GM18502 (cell line): ENCODE measurements around the gene FAM78A.
"Not testable (repeated sequence)": the region's sequence is repeated elsewhere in the genome, so short reads cannot be mapped to it uniquely, and the experiment has no call there.

ENCODE experiments used
- ATAC-seq: cut with Tn5 transposase; IDR thresholded peaks from one replicate; pipeline ENCODE4 v1.9.1; 2021; ENCODE audit warnings: mild to moderate bottlenecking; ENCODE audit not compliant: unreplicated experiment, poor library complexity

The FAM78A gene

DNA sequence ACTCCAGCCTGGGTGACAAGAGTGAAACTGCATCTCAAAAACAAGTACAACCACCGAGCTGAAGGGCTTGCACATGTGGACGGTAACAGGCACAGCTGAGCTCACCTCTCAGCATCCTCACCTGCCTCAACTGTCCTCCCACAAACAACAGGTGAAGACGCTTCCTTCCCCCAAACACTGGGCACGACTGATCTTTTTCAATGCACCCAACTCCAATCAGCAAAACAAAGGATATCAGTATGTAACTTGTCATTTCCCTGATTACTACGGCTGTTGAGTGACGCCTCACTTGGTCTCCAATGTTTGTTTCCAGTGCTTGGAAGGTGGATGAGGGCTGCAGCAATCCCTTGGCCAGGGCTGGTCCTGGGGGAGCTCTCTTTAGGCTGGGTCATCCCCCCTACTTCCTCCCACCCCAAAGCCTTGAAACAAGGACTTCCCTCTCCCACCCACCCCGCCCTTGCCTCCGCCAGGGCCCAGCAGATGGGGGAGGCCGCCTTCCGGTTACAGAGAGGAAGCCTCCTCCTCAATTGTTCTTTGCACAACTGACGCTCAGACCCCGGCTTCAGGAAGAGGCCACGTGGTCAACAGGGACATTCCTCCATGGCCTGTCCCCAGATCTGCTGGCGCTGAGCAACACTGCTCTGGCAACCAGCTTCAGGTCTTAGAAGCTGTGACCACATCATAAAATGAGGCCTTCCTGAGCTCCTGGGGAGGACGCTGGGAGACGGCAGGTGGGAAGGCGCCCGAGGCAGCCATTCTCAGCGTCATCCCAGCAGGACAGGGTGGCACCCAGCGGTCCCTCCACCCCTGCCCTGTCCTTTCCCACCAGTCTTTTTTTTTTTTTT lies 5.9 kb downstream of the FAM78A start:
- ATAC-seq: no peak

DNA sequence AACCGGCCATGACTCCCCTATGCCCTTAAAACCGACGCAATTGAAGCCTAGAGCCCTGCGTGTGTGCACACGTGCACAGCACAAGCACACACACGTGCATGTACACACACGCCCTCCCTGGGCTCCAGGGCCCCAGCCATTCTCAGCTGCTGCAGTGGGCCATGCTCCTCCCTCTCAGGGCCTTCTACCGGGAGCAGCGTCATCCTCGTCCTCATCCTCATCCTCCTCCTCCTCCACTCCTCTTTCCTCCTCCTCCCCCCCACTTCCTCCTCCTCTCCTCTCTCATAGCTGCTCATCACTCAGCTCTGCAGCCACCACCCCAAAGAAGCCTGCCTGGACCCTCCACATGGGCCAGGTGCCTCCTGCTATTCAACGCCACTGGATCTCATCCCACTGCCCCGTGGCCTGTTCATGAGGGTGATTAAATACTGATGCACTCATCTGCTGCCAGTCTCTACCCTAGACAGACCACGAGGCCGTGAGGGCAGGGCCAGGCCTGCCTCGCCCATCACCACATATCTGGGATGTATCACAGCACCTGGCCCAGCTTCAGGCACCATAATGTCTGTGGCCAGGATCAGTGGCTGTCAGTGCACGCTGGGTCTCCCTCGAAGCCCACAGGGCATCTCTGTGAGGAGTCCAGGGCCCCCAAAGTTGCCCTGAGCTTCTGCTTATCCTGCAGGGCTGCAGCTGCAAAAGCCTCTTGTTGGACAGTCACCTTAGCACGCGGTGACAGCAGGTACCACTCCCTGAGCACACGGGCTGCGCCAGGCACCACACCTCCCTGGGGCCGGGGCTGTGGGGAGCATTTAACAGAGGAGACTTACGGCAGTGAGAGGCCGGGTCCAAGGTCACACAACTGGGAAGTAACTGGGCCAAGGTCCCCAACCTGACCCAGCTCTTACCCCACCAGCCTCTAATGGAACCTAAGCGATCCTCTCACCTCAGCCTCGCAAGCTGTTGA lies 9.8 kb downstream of the FAM78A start:
- ATAC-seq: no peak

DNA sequence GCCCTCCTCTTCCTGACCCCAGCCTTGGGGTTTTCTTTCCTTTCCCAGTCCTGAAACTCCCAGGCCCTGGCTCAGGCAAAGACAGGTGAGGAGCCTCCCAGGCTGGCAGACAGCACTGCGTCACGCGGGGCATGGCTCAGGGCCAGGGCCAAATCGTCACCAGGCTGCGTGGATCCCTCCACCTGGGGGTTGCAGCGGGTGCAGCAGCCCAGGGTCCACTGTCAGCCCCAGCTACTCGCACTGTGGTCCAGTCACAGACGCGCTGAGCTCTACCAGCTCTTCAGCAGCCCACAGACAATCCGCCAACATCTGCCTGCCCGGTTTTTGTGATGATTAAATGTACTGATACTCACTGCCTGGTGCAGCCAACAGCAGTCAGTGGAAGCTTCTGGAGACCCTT lies 12.1 kb downstream of the FAM78A start:
- no peak for ATAC-seq

DNA sequence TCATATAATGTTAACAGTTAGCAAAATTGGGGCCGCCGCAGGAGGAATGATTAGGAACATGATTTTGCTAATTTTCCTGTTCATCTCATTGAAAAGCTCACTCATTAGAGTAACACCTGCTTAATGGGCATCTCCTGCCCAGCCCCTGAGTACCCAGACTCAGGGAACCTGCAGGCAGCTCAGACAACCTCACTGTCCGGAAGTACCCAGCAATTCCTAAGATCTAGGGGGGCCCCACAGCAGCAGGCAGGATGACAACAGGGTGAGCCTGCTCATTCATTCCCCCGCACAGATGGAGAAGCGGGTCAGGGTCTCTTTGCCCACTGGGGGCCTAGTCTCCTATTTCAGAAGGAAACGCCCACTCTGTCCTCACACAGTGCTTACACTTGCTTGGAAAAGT lies 12.6 kb downstream of the FAM78A start:
- no peak for ATAC-seq

DNA sequence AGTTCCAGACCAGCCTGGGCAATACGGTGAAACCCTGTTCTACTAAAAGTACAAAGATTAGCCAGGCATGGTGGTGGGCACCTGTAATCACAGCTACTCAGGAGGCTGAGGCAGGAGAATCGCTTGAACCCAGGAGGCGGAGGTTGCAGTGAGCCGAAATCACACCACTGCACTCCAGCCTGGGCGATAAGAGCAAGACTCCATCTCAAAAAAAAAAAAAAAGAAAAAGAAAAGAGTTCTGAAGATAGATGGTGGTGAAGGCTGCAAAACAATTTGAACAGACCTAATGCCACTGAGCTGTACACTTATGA lies 13.3 kb downstream of the FAM78A start:
- not testable (repeated sequence) for ATAC-seq

DNA sequence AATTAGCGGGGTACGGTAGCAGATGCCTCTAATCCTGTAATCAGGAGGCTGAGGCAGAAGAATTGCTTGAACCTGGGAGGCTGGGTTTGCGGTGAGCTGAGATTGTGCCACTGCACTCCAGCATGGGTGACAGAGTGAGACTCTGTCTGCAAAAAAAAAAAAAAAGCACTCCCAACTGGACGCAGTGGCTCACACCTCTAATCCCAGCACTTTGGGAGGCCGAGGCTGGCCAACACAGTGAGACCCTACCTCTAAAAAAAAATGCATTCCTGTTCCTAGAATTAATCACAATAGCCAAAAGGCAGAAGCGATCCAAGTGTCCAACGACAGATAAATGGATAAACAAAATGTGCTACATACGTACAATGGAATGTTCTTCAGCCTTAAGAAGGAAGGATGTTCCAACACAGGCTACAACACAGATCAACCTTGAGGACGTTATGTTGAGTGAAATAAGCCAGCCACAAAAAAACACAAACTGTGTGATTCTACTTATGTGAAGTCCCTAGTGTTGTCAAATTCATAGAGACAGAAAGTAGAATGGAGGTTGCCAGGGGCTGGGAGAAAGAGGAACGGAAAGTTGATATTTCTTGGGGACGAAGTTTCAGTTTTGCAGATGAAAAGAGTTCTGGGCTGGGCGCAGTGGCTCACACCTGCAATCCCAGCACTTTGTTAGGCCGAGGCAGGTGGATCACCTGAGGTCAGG lies 13.8 kb downstream of the FAM78A start:
- peak; percentile 53 for ATAC-seq

DNA sequence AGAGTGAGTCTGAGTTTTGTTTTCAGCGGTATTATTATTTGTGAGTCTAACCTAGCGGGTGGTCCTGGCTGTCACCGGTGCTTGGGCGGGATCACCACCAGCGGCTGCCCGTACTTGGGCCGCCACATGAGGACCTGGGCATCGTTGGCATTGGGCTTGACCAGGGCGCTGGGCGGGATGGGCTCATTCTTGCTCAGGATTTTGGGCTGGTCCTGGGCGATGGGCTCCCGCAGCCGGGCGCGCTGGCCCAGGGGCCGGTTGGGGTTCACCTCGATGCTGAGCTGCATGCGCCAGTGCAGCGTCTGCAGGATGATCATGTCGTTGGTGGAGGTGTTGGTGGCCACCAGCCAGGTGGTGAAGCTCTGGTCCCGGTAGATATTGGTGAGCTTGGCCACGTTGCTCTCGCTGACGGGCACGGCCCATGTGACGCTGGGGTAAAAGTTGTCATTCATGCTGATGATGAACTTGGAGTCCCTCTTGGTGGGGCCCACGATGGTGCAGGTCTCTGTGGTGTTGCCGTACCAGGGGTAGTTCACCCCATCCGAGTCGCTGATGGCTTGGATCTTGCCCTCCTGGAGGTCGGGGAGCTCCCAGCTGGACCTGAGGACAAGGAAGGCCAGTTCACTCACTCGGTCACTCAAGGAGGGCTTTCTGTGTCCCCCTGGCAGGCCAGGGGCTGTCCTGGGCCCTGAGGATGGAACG lies 15.4 kb downstream of the FAM78A start:
- no peak for ATAC-seq

DNA sequence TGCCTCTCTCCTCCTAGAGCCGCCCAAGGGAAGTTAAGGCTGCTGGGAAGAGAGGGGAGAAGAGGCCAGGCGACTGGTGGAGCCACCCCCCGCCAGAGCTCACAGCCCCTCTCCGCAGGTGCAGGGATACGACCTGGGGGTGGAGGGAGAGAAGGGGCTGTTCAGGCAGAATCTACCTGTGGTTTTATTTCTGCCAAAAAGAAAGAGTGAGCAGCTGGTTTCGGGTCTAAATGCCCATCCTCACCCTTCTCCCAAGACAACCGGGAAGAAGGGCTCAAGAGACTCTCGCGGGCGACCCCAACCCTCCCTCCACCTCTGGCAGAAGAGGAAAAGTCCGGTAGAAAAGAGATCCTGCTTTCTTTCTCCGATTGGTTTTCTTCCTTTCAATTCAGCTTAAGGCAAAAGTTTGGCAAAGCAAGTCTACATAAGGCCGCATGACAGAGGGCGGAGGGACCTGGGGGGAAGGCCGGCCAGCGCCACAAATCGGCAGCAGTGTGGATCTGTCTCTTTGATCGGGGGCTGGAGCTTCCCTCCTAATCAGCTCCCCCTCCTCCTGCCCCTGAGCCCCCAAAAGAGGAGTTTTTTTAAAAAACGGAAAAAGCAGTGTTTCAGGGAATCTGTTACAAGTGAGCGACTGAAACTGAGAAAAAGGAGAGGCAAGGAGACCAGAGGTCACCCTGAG lies 16.3 kb downstream of the FAM78A start:
- no peak for ATAC-seq

DNA sequence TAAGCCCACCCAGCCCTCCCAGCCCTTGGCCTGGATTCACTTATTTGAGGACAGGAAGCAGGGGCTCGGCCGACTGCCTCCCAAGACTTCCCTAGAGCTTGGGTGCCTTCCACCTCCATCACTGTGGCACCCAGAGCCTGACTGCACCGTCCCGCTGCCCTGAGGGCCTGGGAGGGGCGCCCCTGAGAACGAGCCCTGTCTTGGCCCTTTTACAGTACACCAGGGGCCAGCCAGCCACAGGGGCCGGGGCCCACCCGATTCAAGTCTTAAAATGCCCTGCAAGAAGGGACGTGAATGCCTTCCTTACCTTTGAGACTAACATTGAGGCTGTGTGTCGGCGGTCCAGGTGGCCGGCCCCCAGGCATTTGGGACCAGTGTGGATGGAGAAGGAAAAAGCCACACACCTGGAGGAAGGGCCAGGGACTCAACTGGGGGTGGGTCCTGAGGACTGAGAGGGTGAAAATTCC lies 16.8 kb downstream of the FAM78A start:
- ATAC-seq: no peak

DNA sequence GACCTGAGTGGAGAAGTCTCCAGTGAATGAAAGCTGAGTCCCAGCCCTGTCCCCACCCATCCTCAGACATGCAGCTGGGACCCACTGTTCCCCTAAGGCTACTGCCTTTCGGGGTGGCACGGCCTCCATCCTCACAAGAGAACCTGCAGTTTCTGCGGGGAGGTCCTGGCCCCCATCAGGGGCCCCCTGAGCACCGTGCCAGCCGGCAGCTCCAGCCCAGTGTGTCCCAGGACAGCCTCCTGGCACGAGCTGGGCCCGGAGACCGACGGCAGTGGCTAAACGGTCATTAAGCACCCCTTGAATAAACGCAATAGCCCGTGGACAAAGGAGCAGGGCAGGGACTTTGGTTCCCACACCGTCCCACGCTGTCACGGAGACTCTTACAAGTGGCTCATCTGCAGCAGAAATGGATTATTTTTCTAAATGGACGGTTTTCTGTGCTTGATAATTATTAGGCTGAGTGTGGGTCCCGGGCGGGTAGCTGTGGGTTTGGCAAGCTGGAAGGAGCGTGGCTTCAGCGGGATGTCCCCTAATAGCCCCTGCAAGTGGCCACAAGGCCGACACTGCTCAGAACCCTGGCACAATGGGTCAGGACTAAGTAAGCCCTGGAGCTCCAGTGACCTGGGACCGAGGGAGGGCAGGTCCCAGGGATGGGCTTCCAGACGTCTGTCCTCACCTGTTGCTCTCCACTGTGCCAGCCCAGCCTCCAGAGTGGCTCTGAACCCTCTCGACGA lies 17.4 kb downstream of the FAM78A start:
- no peak for ATAC-seq

DNA sequence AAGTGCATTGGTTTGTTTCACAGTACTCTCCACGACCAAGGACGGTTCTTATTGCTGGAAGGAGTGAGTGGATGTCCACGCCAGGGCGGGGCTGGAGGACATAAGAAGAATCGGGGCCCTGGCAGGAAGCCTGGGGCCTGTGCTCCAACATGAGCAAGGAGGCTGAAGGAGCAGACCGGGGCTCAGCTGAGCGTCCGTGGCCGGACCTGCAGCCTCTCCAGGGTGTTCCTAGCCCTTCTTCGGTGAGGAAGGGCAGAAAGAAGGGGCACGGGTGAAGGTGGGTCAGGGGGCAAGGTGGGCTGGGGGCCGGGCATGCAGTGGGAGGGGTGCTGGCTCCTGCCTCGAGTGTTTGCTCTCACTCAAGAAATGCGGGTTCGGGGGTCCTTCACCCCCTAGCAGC lies 18.1 kb downstream of the FAM78A start:
- ATAC-seq: no peak

DNA sequence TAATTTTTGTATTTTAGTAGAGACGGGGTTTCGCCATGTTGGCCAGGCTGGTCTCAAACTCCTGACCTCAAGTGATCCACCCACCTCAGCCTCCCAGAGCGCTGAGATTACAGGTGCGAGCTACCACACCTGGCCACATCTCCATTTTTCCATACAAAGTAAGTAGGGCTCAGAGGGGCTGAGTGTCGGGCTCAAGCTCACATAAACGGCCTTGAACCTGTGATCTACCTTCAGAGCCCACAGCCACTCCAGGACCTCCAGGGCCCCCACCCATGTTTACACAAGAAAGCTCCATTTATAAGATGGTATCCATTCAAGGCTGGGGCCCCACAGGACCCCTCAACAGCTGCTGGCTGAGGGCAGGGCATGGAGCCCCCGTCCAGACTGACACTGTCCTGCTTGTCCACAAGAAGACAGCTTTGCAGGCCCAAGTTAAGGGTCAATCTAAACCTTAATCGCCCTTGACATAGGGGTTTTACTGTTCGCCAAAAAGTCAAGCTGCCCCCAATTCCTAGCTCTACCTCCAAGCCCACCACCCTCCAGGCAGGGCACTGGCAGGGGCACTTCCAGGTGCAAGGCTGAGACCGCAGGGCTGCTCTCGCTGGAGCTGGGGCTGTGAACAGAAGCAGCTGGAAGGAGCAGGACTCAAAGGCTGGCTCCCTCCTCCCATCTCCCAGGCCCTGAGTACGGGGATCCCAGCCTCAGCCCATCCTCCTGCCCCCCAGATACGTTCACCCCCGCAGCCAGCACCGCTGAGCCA lies 18.9 kb downstream of the FAM78A start:
- ATAC-seq: no peak

DNA sequence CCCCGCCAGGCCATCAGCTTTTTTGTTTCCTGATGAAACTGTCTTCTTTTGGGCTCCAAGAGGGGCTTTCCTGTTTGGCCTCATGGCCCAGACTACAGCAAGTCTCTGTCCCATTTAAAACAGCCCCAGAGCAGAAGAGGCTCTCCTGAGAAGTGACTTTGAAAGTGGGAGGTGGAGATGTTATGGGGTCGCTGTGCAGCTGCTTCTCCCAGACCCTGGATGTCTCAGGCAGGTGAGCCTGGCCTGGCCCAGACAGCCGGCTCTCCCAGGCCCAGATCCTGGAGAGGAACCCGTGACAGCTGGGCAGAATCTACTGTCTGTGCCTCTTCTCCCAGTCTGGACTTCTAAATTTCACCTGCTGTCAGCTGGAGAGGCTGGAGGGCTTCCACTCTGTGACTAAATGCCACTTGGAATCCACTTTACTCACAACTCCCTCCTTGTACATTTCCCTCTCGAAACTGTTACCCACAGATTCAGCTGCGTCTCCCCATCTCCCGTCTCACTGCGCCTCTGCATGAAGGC lies 20.6 kb downstream of the FAM78A start:
- peak; percentile 3 for ATAC-seq

DNA sequence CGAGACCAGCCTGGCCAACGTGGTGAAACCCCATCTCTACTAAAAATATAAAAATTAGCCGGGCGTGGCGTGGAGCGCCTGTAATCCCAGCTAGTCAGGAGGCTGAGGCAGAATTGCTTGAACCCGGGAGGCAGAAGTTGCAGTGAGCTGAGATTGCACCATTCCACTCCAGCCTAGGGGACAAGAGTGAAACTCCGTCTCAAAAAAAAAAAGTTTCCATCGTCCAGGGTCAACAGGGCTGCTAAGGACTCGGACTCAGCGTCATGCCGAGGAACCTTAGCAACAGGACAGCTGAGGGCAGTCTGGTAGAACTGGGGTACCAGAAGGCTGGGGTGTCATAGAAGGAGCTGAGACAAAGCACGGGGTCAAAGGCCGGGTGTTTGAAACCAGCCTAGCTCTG lies 21.7 kb downstream of the FAM78A start:
- ATAC-seq: no peak

DNA sequence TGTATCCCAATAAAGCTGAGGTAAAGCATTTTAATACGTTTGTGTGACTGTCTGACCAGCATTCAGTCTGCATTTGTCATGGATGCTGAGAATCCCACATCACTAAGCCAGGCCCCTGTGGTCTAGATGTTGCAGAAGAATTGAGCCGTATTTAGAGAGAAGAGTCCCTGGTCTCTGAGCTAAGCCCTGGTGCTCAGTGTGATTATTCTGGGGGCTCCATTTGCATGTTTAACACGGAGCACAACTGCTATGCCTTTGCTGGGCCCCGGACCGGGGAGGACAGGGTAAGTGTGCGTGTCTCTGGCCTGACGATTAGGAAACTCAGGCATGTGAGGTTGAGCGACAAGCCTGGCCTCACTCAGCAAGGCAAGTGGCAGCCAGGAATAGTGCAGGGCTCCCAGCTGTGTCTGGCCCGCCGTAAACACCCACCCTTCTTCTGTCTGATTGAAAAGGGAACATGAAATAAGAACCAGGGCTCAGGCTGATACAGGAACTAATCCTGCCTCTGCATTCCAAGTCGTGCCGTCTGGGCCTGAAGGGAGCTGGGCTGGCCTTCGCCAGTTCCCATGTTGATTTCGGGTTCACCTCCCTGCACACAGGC lies 22.3 kb downstream of the FAM78A start:
- ATAC-seq: no peak

DNA sequence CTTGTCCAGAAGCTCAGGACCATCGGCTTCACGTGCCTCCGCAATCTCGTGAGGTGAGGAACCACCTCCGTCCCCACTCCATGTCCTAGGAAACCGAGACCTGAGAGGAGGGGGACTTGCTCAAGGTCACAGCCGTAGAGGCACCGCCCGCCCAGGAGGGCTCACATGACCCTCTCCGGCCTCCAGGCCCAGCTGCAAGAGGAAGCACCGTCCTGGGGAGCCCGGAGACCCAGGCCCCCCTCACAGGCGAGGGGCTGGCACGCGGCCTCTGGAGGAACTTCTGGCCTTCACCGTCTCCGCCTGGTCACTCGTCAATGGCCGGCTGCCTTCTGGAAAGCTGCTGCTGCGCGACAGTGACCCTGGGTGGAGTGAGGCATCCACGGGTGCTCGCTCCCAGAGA lies 24.2 kb downstream of the FAM78A start:
- no peak for ATAC-seq

DNA sequence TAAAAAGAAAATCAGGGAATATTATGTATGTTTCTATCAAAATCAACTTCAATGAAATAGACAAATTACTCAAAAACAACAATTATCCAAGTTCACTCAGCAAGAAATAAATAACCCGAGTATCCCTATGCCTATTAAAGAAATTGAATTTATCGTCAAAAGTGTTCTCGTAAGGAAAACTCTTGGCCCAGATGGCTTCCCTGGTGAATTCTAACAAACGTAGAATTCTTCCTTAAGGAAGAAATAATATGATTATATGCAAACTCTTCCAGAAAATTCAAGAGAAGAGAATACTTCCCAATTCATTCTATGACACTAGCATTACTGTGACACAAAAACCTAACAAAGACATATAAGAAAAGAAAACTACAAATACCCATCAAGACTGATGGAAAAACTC lies 29.7 kb downstream of the FAM78A start:
- no peak for ATAC-seq

DNA sequence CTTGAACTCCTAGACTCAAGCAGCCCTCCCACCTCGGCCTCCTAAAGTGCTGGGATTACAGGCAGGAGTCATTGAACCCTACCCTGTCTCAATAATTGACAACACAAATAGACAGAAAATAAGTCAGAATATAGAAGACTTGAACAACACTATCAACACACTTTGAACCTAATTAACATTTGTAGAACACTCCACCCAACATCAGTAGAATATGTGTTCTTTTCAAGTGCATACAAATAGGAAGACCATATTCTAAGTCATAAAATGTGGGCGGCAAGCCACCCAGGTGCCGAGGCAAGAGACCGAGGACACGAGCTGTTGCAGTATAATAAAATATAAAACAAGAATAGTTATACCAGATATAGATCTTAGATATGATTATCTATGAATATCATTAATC lies 32.0 kb downstream of the FAM78A start:
- ATAC-seq: not testable (repeated sequence)
